ENCODE data around the gene KAT6B. TPM values are rescaled to one million over a fixed set of nuclear protein-coding genes. Genes with fewer than 3 reads are reported as not detected.

KAT6B gene
- total and polyA plus RNA-seq, 2 of the 8 experiments (the other 6 are each of a cell fraction or from before 2014, with no cell fraction given), result 7.3 to 30.8 TPM

DNA sequence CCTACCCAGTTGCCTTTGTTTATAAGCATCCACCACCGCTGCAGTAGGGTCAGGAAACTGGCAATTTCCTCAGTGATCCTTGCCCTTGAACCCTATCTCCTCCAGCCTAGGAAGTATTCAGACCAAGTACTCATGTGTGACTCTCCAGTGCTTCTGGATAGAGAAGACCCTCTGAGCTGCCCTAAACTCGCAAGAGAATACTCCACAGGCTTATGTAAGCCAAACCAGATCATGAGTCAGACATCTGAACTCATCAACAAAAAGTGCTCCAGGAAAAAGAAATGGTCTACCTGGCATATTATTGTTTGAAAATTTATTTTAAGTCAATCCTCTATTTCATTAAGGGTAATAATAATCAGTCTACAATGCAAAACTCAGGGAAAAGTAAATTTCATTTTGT, 101.3 kb downstream of the KAT6B start:
- H3K23me2 ChIP-seq (ENCODE audit: low read depth, low read length), result no peaks in the 10 kb centered on the region
- no peak overlapping the region for H2BK12ac ChIP-seq (ENCODE audit: low read depth, low read length)
- no peak overlapping the region for H3K27ac ChIP-seq (ENCODE audit: low read depth, low read length)
- CTCF ChIA-PET (ENCODE audit: partially characterized antibody), result interaction anchor here (0.6 kb wide), 1 partner anchor 601 kb away, joined by 3 read pairs; no protein-coding TSS in a partner anchor
- H3K9me3 ChIP-seq (ENCODE audit: insufficient read depth in 2 of 2, low read depth in 1 of 2, low read length in 1 of 2), result no peaks in the 10 kb centered on the region
- WGBS, 2 experiments (ENCODE audit: extremely low coverage in 1 of 2, insufficient coverage in 1 of 2, insufficient read length in 1 of 2, insufficient replicate concordance in 2 of 2, low coverage in 1 of 2, low lambda C conversion rate in 2 of 2, missing lambda C conversion rate in 1 of 2), result 91% methylated on average over 2 of the region's 2 CpGs; no CpG with 5 or more reads in 1 of the 2 experiments
- no peak overlapping the region for H3K23ac ChIP-seq (ENCODE audit: insufficient read length)
- POLR2A ChIA-PET (ENCODE audit: partially characterized antibody), result no interaction called here
- no peak overlapping the region for H3K14ac ChIP-seq (ENCODE audit: insufficient read length)
- no peak overlapping the region for H3K9ac ChIP-seq (replicated peaks in 1 of 4; ENCODE audit: extremely low read depth in 1 of 4, low read depth in 3 of 4, low read length in 3 of 4)
- H2BK20ac ChIP-seq (ENCODE audit: low read length), result no peak overlapping the region
- no peak overlapping the region for H3K56ac ChIP-seq (replicated peaks; ENCODE audit: insufficient read length, low read depth, low read length)
- H3K79me1 ChIP-seq (ENCODE audit: low read depth, low read length), result 0 out of 2 replicates have a peak, but pooled peaks cover 7% of the 10 kb centered on the region
- no peak overlapping the region for H2AFZ ChIP-seq (ENCODE audit: low read length)
- H3K4me3 ChIP-seq (ENCODE audit: extremely low read depth in 1 of 4, insufficient read depth in 2 of 4, low read depth in 3 of 4, low read length in 4 of 4), result no peak overlapping the region
- H3K27me3 ChIP-seq (replicated peaks in 1 of 4; ENCODE audit: control insufficient read depth in 3 of 4, extremely low read depth in 1 of 4, insufficient read depth in 3 of 4, low read length in 3 of 4), result no peaks in the 10 kb centered on the region
- H3K79me2 ChIP-seq (ENCODE audit: control insufficient read depth in 1 of 2, insufficient read depth in 2 of 2, low read length in 2 of 2), result peaks cover 0 to 14% of the 10 kb centered on the region in 2 experiments; a peak in 3 of 4 replicates
- no peak overlapping the region for H3K4me2 ChIP-seq (ENCODE audit: insufficient read depth in 1 of 2, low read depth in 2 of 2, low read length in 2 of 2)
- H4K5ac ChIP-seq (ENCODE audit: insufficient read length, low read depth, low read length), result no peak overlapping the region
- no peak overlapping the region for H2BK15ac ChIP-seq (ENCODE audit: low read length)
- H4K20me1 ChIP-seq (replicated peaks in 1 of 2; ENCODE audit: control insufficient read depth in 1 of 2, insufficient read depth in 2 of 2, low read length in 2 of 2), result no peaks in the 10 kb centered on the region
- no peak overlapping the region for H4K91ac ChIP-seq (replicated peaks; ENCODE audit: insufficient read length, low read length)
- H3K4ac ChIP-seq (replicated peaks; ENCODE audit: insufficient read length, low read depth, low read length), result no peak overlapping the region
- no peak overlapping the region for H2BK5ac ChIP-seq (ENCODE audit: low read depth, low read length)
- no peak overlapping the region for H2AK5ac ChIP-seq (ENCODE audit: low read depth, low read length)
- H3K36me3 ChIP-seq (ENCODE audit: control insufficient read depth in 2 of 4, insufficient read depth in 4 of 4, low read length in 3 of 4), result no peaks in the 10 kb centered on the region
- H3K4me1 ChIP-seq (replicated peaks in 1 of 4; ENCODE audit: control insufficient read depth in 3 of 4, insufficient read depth in 4 of 4, low read length in 3 of 4), result peaks cover 0 to 10% (median 5%) of the 10 kb centered on the region in 4 experiments; a peak in 5 of 7 replicates
- DNase-seq (ENCODE audit: low read depth in 1 of 2, low spot score in 2 of 2), result no peak
- no peak for FAIRE-seq
- H3K18ac ChIP-seq (ENCODE audit: extremely low read depth, low read length), result no peak overlapping the region
- no peak overlapping the region for H4K8ac ChIP-seq (ENCODE audit: extremely low read depth, insufficient read depth, low read length)
- H2BK120ac ChIP-seq (replicated peaks; ENCODE audit: low read depth, low read length), result no peak overlapping the region
- TF ChIP-seq POLR2A (IDR thresholded peaks at IDR 0.05; ENCODE audit: control extremely low read depth in 1 of 2, low read depth in 2 of 2, low read length in 2 of 2) (no peak), RAD21 (IDR thresholded peaks at IDR 0.05 in 1 of 2, conservative IDR thresholded peaks at IDR 0.05 in 1 of 2; ENCODE audit: low read depth in 2 of 2, low read length in 2 of 2) (no peak), RBBP5 (IDR thresholded peaks at IDR 0.05; ENCODE audit: borderline replicate concordance, low read depth, low read length) (no peak), FOSL1 (IDR thresholded peaks at IDR 0.05; ENCODE audit: insufficient read depth, low read depth, low read length) (no peak), ASH2L (IDR thresholded peaks at IDR 0.05; ENCODE audit: low read length) (no peak), BRCA1 (IDR thresholded peaks at IDR 0.05; ENCODE audit: low read depth, low read length) (no peak)

Measured in H1 (cell line).